Medulla oblongata (tissue), 1 donor: ENCODE data around the gene AJM1.

Experiments
- DNase-seq: peaks from one replicate; pipeline ENCODE4 v3.0.0-alpha.2; 2015; ENCODE audit errors: extremely low spot score

AJM1 gene

DNA sequence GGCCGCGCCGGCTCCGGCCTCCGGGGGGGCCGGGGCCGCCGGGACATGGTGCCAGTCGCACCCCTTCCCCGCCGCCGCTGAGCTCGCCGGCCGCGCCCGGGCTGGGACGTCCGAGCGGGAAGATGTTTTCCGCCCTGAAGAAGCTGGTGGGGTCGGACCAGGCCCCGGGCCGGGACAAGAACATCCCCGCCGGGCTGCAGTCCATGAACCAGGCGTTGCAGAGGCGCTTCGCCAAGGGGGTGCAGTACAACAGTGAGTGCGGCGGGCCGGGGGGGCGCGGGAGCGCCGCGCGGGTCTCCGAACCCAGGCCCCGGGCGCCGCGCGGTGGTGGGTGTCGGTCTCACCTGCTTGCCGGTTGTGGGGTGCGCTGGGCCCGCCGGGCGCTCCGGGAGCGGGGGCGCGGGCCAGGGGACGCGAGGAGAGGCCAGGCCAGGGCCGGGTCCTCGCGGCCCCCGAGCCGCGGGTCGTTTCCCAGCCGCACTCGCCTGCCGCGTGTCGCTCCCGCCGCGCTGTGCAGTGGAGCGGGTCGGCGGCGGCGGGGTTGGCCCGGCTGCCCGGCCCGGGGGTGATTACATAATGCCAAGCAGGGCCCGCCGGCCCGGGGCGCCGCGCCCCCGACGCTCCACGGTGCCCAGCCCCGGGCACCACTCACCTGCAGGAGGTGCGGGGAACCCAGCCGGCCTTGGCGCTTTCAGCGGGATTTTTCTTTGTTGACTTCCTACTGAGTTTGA, 34.0 kb upstream of the AJM1 start:
- peak; percentile 35 for DNase-seq

DNA sequence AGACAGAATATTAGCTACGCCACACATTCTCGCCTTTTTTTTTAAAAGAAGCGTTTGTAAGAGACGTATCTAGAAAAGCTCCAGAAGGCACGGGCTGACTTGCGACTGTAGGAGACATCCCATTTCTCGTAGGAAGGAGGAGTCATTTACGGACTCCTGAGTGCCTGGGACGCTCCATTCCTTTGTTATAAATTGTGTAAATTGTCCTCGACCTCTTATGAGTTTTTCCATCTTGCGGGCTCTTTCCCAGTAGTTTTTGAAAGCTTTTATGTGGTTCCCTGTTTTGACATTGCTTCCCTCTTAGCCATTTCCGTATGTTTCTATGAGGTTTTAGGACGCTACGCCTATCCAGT, 33.5 kb upstream of the AJM1 start:
- DNase-seq: no peak

DNA sequence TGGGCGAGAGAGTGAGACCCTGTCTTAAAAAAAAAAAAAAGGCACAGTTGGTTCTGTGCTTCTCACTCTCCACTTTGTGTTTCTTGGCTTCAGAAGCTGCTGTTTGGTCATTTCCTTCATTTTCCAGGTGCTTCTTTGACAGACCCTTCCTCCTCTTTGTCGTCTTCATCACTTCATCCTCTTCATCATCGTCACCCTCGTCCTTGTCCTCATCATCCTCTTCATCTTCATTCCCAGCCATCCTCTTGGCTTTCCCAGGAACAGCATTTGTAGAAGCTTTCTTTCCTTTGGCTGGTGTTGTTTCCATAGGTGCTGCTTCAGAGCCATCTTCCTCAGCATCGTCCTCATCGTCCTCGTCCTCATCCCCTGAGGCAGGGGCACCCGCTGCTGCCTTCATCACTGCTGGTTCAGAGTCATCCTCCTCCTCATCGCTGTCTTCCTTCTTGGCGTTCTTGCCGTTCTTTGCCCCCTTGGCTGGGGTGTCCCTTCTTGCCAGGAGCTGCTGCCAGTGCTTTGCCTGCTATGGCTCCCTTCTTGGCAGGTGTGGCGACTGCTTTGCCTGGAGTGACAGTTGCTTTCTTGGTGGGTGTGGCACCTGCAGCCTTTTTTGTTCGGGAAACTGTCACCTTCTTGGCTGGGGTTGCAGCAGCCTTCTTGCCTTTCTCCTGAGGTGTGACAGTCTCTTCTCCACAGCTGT, 27.4 kb upstream of the AJM1 start:
- DNase-seq: no peak

DNA sequence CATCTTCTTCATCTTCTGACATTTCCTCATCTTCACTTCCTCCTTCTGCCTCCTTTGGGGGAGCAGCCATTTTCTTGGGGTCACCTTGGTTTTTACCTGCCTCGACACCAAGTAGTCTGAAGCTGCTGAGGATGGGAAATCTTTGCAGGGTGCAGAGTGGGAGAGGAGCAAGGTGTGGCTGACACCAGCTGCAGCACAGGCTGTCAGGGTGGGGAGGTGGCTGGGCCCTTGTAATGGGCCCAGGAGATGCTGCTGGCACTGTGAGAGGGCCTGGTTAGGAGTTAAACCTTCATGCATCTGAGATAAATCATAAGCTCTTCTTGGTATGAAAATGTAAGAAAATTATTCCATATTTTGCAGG, 26.9 kb upstream of the AJM1 start:
- DNase-seq: no peak

DNA sequence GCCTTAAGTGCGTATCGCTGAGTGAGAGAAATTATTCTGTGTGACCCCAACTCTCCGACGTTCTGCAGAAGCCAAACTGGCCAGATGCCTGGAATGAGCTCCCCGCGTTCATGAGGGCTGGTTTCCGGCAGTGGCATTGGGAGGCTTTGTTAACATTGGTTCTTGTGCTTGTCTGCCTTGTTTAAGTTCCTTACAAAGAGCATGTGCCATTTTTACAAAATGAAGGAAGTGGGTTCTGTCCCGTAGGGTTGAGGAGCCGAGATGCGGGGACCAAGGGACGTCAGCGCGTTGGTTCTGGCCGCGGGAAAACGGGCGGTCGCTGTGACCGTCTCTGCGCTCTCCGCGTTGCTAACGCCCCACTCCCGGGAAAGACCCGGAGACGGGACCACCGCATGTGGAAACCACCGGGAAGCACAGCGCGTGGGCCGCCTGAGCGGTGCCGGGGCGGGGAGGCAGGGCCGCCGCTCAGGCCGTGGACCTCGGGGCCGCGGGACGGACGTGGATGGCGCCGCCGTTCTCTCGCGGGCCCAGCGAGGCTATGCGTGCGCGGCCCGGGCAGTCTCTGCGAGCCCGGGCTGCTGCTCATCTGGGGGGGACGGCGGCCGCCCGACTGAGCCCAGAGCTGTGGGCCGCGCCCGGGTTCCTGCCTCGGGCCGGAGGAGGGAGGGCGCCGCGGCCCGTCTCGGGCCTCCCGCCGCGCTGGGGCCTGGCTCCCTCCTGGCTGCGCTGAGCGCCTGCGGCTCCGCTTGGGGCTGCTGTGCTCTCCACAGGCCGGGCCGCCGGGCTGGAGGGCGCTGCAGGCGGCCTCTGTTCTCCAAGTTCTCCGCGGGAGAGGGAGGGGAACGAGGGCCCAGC, 21.1 kb upstream of the AJM1 start:
- no peak for DNase-seq

DNA sequence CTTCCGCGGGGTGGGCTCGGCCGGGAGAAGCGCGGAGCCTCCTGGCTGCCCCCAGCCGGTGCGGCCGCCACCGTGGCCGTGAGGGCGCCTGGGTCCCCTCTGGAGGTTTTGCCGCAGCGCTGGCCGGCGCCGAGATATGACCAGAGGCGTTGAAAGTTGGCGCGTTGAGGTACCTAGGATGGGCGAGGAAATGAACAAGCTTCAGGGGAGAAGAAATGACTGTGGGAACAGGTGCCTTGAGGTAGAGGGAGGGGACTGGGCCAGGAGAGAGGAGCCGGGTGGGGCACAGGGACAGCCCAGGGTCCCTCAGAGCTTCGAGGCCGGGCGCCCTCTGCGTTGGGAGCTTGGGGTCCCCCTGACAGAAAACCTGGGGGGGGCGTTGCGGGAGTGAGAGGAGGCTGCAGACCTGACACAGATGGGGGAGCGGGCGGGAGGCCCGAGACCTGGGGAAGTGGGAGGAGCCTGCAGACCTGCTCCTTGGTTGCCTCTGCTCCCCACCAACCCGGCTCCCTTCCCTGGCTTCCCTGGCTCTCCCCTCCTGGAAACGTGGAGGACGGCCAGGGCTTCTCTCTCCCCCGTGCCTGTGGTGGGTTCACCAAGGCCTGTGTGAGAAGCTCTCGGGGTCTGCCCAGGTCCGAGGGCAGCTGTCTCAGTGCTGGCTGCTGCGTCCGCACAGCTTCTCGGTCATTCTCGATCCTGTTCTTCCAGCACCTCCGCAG, 20.3 kb upstream of the AJM1 start:
- DNase-seq: no peak

DNA sequence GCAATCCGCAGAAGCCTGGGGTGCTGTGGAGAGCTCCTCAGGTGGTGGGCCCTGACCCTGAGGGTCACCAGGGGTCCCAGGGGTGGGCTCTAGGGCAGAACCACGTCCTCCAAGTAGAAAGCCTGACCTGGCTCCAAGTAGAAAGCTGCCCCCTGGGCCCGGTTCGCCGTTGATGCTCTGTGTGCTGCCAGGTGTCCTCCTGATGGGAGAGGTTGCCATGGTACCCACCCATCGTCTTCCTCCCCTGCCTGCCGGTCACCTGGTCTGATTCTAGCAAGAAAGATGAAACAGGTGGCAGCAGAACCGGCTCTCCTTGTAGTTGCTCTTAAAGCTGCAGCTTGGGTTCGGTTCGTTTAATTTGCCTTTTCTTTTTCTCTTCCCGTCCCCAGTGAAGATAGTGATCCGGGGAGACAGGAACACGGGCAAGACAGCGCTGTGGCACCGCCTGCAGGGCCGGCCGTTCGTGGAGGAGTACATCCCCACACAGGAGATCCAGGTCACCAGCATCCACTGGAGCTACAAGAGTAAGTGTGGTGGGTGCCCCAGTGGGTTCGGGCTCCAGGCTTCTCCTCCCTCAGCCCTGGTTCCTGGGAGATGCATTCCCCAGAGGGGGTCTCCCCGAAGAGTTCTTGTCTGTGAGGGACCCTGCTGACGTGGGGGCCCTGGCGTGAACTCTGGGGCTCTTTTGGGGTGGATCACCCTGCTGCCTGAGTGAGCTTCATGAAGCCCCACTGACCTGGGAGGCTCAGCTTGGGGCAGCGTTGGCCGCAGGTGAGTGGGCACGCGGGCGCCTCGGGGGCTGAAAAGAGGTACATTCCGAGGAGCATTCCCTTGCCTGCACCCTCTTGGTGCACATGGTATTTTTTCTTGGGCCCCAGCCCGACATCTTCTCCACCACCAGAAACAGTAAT, 18.9 kb upstream of the AJM1 start:
- no peak for DNase-seq

DNA sequence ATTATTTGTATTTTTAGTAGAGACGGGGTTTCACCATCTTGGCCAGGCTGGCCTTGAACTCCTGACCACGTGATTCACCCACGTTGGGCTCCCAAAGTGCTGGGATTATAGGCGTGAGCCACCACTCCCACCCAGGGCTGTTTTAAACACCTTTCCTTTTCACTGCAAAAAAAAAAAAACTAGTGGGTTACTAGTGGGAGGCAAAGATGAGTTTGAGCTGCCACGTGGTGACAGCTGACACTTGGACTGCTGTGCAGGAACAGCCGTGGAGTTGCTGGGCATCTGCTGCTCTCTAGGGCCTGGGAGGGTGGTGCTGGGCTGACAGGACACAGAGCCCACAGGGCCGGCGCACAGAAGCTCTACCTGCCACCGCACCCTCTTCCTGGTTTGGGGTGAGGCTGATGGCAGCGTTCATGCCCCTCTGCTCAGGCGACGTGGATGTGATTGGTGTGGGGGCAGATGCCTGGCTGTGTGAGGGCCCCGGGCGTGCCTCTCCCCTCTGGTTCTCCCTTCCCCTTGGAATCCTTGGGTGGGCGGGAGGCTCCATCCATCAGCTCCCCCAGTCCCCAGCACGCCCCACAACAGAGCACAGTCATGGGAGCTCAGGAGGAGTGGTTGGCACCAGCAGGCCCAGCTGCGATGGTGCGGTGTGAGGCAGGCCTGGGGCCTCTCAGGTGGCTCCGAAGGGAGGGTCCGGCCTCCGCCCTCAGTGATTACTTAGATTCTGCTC, 17.6 kb upstream of the AJM1 start:
- no peak for DNase-seq

DNA sequence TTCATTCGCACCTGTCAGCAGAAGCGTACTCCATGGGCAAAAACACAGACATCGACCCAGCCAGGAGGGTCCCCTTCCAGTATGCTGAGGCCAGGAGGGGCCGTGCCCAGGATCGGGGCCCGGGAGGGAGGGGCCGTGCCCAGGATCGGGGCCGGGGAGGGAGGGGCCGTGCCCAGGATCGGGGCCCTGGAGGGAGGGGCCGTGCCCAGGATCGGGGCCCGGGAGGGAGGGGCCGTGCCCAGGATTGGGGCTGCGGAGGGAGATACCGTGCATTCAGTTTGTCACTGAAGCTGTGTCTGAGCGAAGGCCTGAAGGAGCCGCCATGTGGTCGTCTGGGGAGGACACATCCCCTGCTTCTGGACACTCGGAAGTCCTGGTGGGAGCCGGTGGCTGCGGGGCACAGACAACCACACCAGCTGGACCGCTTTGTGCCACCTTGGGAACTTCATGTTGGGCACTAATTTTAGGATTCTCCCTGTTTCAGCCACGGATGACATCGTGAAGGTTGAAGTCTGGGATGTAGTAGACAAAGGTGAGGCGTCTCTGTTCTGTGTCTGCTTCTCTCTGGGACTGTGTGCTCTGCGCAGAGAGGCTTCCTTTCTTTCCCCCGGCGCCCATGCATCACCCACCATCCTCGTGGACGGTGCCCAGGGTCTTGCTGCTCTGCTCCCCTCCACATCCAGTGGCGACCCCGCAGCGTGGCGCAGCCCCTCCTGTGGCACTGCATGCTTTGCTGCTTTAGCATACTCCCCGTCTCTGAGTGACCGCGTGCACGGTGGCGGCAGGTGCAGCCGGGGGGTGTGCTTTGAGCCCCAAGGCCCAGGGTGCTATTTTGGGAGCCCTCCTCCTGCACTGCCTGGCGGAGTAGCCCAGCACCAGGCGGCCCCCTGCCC, 16.7 kb upstream of the AJM1 start:
- DNase-seq: no peak

DNA sequence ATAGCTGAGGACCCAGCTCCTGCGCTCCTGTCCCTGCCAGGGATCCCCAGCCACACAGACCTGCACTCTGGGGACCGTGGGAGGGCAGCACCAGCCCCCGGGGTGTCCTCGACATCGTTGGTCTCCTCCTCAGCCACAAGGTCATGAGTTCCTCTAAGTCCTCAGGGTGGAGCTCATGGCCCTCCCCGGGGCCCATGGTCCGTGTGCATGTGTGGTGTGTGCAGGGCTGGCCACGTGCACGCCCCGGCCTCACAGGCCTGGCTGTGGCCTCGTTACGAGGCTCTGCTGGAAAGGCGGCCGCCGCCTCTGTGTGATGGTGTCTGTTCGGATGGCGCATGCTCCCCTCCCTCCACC, 16.1 kb upstream of the AJM1 start:
- no peak for DNase-seq

DNA sequence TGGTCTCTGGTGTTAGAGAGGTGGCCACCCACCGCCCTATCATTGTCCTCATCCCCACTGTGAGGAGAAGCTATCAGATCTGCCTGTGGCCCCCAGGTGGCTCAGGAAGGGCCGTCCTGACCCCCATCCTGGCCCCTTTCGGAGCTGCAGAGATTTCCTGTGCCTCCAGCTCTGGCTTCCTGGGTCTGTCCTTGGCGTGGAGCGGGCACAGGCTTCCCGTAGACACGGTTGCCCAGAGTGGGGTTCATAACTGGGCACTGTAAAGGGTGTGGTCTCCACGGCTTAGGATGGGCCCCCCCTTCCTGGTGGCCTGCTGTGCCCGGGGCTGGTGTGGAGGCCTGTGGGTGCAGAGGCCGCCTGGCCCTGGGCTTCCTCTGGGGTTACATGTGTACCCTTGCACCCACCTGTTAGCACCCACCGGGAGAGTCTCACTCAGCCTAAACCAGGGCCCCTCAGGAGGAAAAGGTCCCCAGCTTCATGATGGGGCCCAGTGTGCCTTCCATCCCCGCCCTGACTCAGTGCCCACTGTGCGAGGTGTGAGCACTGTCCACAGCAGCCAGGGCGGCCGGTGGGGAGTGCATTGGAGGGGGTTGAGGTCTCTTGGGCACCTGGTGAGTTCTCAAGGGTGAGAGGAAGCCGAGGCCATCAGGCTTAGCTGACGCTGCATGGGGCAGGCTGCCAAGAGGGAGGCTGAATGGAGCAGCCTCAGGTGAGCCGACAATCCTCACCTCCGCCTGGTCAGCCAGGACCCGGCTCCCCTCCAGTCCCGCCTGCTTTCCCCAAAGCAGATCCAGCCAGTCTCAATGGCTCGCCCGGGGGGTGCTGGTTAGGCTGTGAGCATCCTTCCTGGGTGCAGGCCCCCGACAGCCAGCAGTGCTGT, 15.3 kb upstream of the AJM1 start:
- no peak for DNase-seq

DNA sequence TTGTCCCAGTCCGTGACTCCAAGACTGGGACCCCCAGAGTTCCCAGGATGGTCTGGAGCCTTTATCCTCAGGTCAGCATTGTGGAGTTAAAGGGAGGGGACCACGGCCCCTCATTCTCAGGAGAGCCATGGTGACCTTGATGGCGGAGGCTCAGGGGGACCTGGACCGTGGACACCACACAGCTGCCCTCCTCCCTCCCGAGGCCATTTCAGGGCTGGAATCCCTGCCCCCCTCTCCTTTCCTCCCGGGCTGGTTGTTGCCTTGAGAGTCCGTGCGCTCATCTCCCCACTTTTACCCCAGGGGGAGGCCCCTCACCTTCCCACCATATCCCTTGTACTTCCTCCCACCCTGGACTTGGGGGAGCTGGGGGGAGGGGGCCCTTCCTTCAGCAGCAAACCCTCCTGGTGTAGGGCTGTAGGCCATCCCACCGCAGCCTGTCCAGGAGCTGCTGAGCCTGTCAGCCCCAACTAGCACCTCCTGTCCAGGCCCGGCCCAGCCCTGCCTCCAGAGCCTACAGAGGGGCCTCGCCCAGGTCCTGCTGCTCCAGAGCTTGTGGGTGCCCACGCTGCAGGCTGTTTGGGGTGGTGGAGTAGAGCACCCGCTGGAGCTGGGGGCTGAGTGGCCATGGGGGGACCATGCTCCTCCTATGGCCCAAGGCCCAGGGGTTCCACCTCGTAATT, 14.3 kb upstream of the AJM1 start:
- no peak for DNase-seq

DNA sequence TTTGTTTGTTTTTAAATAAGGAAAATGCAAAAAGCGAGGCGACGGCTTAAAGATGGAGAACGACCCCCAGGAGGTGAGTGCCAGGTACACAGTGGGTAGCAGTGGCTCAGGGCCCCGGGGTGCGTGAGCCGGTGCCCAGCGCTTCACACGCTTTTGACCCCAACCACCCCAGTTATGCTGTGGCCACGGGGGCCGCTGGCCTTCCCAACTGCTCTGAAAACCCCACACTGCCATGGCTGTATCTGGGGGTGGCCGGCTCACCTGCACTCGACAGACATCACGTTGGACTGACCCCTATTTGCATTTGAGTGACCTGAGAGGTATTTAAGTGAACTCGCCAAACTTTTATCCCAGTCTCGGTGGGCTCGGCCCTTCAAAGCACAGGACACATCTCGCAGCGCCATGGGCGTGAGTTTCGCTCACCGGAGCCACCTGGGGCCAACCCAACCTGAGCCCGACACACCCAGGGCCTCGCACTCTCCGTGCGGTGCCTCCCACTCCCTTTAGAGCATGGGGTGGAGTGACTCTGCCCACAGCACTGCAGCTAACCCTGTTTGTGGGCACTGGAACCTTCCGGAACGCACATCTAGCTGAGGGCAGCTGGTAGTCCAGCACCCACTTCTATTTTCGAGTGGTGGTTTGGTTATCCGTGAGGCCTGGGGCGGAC, 13.7 kb upstream of the AJM1 start:
- no peak for DNase-seq

DNA sequence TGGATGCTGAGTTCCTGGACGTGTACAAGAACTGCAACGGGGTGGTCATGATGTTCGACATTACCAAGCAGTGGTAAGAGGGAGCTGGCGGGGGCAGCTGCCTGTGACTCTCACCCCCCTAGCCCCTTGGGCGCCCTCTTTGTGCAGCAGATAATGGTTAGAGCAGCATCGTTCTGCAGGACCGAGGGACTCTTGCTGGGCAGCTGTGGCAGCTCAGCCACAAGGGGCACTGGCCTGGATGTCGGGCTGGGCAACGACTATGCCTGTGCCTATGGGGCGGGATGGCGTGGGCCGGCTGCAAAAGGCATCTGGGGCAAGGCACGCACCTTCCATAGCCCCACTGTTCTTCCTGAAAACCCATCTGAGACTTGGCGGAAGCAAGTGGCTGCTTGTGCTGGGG, 12.9 kb upstream of the AJM1 start:
- no peak for DNase-seq

DNA sequence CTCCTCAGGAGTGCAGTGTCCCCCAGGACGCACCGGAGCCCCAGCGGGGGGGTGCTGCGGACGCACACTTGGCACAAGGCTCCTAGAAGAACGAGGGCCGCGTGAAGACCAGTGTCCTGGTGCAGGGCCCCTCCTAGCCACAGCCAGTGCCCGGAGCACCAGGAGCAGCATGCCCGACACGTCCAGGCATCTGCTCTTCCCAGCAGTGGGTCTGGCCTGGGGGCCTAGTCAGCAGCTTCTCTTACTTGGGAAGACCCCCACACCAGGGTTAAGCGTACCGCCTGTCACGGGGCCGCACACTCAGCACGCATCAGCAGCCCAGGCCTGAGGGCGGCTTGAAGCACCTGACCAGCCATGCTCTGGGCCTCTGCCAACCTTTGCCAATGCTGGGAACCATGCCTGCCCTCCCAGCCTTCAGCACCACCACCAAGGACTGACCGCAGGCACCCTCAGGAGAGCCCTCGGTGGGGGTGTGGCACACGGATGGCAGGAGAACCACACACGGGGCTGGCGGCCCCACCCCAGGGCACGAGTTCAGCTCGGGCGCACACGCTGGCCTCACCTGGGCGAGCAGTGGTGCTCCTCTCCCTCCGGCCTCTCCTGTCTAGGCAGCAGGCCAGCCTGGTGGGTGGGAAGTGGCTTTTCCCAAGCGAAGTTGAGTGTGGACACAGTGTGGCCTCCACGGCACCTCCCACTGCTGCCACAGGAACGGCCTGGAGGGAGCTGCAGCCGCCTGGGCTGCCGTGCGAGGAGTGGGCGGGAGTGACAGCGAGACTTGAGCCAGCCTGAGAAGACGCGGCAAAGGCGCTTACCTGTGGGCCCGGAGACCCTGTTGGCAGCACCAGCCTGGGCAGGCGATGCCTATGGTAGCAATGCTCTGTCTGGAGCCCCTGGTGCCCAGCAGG, 12.0 kb upstream of the AJM1 start:
- DNase-seq: no peak

DNA sequence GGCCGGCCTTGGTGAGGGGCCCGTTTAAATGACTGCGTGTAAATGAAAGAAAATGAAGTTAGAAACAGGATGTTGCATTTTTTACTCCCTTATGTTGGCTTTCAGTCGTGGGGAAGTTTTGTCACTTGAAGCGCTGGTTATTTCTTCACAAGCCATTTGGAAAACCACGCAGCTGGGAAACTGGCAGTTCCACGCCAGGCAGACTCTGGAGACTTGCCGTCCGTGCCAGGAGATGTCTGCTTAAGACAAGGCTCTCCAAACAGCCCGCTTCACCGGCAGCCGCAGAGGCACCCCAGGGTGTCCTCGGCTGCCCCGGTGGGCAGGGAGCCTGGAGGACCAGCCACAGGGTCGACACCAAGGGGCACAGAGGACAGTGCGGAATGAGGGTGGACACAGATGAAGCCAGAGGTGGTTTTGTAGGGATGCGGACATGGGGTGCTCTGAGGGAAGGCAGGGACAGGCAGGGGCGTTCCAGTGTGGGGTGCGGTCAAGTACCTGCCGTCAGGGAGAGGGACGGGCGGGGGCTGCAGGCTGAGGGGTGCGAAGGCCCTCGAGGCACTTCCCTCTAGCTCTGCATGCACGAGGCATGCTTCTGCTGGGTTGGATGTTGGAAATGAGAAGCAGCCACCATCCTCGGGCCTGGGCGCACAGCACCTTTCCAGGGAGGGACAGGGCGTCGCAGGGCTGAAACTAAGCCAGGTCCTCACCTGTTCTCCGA, 11.1 kb upstream of the AJM1 start:
- DNase-seq: no peak
